NCI-H2196 treated with DMSO at 0.1 percent for 48 hours (cell line): ENCODE measurements around the gene CAMSAP1.
"Not testable (repeated sequence)": the region's sequence is repeated elsewhere in the genome, so short reads cannot be mapped to it uniquely, and the experiment has no call there.

Source experiments
- DNase-seq: peaks from one replicate; lab custom pipeline; 2025; ENCODE audit not compliant: unreplicated experiment; lab: John Stamatoyannopoulos, UW

CAMSAP1 gene

DNA sequence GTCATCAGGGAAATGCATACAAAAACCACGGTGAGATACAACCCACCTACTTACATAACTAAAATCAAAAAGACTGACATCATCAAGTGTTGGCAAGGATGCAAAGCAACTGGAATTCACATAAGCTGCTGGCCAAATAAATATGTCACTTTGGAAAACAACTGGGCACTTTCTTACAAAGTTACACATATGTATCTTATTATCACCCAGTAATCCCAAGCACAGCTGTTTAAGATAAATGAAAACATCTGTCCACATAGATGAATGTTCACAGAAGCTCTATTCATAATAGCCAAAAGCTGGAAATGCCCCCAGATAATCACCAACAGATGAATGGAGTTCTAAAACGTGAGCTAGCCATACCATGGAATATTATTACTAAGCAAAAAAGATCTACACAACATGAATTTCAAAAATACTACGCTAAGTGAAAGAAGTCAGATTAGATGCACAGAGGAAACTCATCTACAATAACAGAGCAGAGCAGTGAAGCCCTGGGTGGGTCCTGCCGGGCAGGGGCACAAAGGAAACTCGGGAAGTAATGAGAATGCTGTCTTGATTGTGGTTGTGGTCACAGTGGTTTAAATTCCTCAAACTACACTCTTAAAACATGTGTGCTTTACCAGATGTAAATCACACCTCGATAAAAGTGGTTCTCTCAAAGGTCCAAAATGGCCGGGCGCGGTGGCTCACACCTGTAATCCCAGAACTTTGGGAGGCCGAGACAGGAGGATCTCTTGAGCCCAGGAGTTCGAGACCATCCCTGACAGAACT, 8.5 kb downstream of the CAMSAP1 start:
- no peak for DNase-seq

GRCh38 chr9:135896626-135897025, 10.7 kb downstream of the CAMSAP1 start:
- no peak for DNase-seq

- DNase-seq = no peak
These were observed 11.1 kb downstream of the CAMSAP1 start for GRCh38 chr9:135896205-135896604.

GRCh38 chr9:135895202-135895848, 12.0 kb downstream of the CAMSAP1 start:
- no peak for DNase-seq

DNA sequence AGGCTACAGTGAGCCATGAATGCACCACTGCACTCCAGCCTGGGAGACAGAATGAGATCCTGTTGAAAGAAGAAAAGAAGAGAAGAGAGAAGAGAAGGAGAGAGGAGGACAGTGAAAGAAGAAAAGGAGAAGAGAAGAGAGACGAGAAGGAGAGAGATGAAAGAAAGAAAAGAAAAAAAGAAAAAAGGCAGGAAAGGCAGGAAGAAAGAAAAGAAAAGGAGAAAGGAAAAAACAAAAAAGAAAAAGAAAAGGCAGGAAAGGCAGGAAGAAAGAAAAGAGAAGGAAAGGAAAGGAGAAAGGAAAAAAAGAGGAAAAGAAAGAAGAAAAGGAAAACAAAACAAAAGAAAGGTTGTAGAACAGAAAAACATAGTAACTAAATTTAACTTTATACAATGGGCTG, 14.2 kb downstream of the CAMSAP1 start:
- DNase-seq = no peak

DNA sequence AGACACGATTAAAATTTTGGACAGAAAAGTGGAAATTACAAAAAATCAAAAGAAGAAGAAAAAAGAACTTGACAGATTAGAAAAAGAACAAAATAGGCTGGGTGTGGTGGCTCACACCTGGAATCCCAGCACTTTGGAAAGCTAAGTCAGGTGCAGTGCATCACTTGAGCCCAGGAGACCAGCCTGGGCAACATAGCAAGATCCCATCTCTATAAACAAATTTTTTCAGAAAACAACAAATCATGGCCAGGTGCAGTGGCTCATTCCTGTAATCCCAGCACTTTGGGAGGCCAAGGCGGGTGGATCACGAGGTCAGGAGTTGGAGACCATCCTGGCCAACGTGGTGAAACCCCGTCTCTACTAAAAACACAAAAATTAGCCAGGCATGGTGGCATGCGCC, 15.0 kb downstream of the CAMSAP1 start:
- DNase-seq = not testable (repeated sequence)

GRCh38 chr9:135891027-135891631, 16.2 kb downstream of the CAMSAP1 start:
- DNase-seq = no peak

DNA sequence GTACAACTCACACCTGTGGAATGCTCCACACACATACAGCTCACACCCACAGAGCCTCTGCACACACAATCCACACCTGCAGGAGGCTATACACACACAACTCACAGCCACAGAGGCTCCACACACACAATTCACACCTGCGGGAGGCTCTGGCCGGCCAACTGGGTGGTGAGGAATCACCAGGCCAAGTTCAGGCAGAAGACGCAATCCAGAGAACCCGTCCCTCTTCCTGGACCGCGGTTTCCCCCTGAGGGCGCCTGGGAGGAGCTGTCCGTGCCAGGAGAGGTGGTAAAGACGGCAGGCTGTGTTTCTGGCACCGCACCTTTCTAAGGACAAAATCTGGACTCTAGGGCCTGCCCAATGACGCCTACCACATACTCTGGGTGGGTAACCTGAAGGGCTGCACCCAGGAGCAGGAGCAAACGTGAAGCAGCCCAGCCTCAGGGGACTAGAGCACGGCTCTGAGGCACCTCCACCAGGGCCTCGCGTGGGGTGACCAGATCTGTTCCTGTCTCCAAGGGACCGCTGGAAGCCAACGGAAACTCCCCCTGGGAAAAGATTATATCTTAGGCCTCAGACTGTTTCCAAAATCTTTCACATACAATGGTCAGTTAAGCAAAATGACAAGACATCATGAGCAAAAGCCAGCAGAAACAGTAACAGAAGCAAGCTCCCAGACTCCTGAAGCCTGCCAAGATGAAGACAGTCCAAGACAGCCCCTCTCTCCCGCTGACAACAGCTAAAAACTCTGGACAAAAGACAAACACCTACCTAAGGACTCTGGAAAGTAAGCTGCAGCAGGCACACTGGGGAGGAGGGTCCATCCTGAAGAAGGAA, 16.9 kb downstream of the CAMSAP1 start:
- no peak for DNase-seq

- no peak for DNase-seq
These were observed 17.7 kb downstream of the CAMSAP1 start for GRCh38 chr9:135889564-135890189.

DNA sequence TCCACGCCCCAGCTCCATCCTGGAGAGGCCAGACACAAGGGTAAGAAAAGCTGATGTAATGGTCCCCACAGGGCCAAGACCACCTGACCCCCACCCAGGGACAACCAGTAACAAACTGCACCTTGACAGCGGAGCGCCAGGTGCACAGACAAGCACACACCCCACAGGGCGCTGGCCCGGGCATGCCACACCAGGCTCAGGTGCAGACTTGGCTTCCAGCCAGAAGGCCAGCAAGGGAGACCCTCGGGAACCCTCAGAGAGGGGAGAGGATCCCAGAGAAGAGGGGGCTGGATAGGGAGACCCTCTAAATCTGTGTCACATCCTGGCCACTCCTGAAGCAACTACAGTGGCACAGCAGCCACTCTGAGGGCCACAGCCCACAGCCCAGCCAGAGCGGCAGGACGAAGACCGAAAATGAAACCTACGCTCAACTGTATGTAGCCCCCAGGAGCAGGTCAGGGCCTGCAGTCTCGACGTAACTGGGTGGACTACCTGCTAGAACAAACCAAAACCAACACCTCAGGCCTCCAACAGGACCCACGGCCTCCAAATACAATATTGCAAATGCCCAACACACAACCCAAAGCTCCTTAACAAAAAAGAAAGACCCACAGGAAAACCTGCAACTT, 18.5 kb downstream of the CAMSAP1 start:
- DNase-seq = no peak

DNA sequence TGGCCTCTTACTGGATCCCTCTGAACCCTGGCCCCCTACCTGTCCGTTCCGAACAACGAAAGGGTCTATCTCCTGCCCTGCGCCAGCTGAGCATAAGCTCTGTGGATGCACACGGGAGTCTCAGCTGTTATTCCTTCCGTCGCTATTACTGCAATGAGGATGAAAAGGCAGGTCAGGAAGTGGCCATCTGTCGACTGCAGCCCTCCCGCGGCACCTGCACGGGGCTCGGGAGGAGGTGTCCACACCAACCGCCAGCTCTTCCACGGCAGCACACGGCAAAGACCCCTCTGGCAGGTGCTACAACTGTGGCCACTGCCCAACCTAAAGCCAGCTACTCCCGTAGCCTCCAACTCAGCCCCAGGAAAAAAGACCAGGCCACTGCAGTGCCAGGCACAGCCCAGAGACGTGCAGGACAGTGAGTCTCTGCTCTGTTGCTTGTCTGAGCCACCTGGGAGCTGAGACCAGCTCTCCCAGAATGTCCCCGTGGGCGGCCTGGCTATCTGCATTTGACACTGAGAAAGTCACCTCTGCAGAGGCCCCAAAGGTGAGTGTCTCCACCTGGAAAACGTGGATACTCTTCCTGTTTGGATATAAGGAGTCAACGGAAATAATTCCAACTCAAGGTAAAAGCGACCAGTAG, 19.1 kb downstream of the CAMSAP1 start:
- no peak for DNase-seq

GRCh38 chr9:135887585-135888050, 19.7 kb downstream of the CAMSAP1 start:
- no peak for DNase-seq

- DNase-seq = no peak
These were observed 20.3 kb downstream of the CAMSAP1 start for GRCh38 chr9:135887021-135887507.

GRCh38 chr9:135886147-135886981, 21.0 kb downstream of the CAMSAP1 start:
- DNase-seq = no peak

- DNase-seq = no peak
These were observed 22.1 kb downstream of the CAMSAP1 start for GRCh38 chr9:135885100-135885853.

DNA sequence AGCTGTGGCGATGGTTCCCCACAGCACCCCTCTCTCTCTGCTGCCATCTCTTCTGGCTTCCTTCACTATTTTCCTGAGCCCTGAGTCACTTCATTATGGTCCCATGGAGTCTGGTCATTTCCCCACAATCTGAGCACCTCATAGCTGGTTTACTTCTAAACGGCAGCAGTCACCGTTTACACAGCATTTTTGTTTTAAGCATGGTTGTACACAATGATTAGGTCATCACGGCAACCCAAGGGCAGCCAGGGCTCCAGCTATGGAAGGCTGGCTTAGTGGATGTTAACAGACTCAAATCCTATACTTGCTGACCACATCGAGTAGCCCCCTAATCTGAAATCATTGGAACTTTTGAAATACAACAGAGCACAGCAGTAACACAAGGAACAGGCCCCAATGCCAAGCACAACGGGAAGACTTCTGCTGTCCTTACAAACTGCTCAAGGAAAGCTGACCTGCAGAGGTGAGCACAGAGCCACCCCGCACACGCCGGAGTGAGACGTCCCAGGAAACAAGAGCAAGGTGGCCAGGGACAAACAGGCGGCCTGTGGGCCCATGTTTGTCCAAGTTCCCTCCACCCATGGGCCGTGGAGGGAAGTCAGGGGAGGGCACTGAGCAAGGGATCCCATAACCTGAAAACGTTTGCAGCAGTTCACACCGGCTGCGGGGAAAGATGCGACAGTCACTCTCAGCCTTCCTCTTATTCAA, 22.9 kb downstream of the CAMSAP1 start:
- no peak for DNase-seq

DNA sequence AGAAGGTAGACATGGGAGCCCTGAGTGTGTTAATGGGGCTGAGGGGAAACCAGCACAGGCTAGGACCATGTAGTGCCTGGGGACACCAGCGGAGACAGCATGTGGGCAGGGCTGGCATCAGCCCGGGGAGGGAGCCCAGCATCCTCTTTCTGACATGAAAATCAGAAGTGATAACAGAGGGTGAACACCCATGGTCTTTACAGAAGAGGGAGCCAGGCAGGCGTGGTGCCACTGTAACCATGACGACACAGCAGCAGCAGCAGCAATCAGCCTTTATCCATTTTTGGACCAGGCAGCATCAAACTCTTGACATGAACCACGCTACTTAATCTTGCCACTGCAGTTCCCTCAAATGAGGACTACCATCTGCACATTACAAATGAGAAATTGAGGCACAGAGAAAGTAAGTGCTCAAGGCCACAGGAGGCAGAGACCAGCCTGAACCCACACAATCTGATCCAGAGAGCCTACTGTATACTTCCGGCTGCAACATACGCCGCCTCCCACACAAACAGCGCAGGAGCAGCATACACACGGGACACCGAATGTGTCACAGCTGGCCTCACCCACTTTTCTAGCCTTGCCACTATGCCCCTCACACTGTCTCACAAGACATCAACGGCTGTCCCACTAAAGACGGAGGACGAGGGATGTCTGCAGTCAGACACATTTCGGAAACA, 23.8 kb downstream of the CAMSAP1 start:
- DNase-seq = no peak
